ENCODE data around the gene ST14. TPM values are rescaled to one million over a fixed set of nuclear protein-coding genes. Genes with fewer than 3 reads are reported as not detected.
"Not testable (repeated sequence)": the region's sequence is repeated elsewhere in the genome, so short reads cannot be mapped to it uniquely, and the experiment has no call there.

Gene ST14
- polyA plus RNA-seq, 1 donor: 23.5 TPM

DNA sequence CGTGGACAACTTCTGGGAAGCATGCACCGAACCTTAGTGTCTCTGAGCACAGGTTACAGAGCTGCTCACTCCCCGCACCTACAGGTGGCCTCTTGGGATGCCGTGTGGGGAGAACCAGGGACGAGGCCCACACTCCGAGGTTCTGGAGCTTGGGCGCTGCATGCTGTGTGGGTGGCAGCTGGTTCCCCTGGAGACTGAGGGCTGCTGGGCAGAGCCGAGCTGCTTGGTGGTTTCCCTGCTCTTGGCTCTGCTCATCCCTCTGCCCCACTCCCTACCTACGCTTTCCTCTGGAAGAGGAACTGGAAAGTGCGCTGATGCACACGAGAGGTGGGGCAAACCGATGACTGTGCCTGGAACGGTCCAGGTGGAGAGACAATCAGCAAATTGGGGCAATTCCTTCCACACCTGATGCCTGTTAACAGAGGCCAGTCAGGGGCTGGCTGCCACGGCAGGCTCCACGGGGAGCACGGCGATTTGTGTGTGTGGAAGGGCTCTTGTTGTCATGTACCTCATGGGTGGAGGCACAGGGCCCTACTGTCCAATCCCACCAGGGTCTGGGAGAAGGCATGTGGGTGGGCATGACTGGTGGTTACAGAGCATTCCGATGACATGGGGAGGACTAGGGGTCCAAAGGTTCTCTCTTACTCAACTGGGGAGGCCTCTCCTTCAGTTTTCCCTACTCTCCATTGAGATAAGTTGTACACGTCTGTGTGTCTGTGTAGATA is 60.9 kb downstream of the ST14 start:
- DNase-seq: no peak

DNA sequence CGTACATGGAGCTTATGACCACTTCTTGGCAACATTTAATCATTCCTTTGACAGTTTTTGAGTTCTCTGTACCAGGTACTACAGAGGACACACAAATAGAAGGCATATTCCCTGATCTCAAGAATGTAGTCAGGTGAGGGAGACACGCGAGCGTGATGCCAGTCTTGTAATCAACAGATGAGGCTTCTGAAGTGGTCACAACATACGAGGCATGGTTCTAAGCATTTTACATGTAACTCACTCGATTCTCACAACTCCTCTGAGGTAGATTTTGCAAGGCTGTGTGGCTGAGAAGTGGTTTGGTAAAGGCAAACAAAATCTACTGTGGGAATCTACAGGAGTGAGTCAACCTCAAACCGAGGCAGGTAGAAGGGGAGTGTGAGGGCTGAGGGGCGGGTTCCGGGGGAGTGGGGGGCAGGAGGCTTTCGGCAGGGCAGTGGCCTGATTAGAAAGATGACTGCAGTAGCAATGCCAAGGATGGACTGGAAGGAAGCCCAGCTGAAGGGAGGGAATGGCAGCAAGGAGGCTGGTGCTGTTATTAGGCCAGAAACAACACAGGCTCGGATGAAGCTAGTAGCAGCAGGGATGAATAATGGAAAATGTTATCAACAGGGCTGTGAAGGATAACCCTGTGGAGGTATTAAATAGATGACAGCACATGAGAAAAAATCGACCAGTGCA is 63.8 kb downstream of the ST14 start:
- DNase-seq: no peak

DNA sequence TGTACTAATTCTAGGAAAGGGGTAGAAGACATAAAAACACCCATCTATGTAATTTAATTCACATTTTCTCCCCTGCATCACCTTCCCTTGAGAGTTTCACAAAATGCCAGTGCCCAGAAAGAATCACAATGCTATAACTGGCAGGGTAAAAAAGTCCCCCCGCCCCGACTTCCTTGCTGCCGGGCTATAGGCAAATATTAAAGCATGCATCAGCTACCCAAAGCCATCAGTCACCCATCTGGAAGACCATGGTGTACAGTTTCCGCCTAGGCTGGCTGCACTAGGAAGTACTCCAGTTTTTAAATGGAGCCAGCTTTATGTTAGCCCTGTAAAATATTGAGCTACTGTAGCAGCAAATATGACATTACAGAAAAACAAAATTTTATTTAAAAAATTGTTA is 67.8 kb downstream of the ST14 start:
- DNase-seq: no peak

DNA sequence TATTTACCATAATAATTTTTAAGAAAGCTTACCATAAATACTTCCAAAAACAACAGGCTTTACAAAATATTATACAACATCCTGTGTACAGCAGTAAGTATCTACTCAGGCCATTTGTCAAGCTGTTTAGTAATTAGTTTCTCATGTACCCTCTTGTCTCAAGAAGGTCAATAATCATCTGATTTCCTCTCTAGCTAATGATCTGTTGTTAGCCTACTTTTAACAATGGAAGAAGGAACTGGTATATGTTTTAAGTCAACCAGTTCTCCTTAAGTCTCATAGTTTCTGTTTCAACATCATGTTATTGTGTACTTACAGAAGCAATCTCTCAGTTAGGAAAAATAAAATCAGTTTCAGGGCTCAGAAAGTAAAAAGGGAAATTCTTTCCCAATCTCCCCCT is 73.9 kb downstream of the ST14 start:
- DNase-seq: not testable (repeated sequence)

DNA sequence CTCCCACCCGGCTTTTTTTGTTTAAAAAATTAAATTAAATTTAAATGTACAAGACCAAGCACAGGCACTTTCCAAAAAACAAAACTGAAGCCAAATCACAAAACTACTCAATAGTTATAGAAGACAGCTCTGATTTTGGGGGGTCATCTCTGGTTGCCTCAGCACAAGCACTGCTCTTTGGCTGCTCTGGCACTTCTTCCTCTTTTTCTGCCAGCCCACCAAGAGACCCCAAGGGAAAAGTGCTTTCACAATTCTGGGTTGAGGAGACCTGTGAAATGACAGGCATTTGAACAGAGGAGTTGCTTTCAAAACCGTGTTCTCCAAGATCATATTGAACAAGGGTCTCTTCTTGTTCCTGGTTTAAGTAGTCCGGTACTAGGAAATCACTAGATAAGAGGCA is 74.3 kb downstream of the ST14 start:
- DNase-seq: not testable (repeated sequence)

DNA sequence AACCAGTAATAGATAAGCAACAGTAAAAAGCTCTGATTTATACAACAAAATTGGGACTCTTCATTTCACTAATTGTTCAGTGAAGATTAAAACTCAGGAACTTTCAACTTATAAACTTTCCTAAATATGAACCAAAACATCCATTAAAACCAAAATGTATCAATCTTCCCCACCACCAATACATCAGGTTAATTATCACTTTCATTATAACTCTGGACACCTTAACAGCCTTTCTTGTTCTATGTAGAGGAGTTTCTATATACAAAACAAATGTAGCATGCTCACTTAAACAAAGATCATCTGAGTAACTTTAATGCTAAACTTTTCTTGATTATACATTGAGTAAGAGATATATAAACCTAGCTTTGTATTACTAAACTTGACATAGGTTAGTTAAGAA is 74.7 kb downstream of the ST14 start:
- DNase-seq: no peak

DNA sequence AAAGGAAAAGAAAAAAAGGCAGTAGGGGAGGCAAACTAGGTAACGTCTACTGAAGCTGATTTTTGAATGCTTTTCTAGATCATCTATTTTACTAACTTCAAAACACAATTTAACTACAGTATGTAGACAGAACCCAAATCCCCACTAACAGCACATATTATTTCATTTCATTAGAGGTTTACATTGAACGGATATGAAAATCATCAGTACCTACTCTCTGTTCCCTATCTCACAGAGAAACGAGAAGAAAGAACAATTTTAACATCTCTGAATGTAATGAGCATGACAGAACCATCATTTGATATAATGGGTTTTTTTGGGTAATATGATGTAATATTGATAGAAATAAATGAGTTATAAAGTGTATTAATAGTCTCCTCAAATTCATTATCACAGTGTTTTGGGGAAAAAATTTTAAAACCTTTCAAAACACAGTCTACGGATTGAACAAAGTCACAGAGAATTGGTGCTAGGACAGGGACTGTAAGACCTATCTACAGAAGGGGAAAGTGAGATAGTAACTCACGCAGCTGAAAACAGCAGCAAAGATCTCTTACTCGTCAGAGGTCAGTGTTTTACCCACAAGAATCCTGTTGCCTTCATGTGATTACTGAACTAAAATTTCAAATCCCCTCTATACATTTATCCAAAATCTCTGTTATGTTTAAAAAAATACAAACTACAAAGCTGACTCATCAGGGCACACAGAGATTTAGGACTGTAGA is 77.9 kb downstream of the ST14 start:
- no peak for DNase-seq

DNA sequence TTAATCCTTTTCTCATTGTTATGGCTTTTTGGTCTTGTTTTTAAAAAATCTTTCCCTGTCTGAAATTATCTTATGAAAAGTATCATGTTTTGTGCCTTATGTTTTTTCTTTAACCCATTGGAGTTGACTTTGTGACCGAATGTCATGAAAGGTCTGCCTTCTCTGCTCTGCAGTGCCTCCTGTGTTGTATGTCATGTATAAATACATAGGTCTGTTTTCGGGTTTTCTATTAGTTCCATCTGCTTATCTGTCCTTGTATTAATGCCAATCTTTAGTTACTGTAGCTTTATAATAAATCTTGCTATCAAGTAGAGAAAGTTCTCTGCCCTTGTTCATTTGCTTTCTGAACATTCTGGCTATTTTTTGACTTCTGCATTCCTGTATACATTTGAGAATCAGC is 82.1 kb downstream of the ST14 start:
- DNase-seq: no peak

DNA sequence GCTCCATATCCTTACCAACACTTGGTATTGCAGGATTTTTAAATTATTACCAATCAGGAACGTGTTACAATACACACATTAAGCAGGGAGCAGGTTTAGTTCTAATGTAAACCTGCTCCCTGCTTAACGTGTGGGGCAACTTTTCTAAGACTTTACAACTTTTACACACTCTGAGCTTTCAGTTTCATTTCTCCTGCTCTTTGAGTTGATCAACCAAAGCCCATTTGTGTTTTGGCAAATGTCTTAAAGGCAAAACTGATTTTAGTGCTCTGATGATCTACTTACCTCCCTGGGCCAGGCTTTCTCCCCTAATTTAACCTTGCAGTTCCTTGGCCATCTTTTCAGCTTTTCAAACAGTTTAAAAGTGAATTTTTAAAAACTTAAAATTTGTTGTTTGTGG is 84.2 kb downstream of the ST14 start:
- DNase-seq: no peak

DNA sequence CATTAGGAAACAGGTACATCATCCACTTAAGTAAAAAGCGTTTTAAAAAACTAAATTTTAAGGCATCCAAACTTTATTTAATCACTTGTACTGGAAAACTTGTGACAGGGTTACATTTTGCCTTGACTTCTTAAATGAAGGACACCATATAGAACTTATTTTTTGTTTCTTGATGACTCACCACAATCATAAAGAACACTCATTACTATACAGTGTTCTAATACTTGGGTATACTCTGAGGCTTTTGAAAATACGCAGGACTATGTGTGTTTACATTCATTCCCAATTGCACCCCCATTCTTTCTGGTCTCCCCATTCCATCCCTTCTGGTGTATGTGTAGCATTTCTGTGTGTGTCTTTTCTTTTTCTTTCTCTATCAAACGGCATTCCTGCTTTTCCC is 85.3 kb downstream of the ST14 start:
- no peak for DNase-seq

DNA sequence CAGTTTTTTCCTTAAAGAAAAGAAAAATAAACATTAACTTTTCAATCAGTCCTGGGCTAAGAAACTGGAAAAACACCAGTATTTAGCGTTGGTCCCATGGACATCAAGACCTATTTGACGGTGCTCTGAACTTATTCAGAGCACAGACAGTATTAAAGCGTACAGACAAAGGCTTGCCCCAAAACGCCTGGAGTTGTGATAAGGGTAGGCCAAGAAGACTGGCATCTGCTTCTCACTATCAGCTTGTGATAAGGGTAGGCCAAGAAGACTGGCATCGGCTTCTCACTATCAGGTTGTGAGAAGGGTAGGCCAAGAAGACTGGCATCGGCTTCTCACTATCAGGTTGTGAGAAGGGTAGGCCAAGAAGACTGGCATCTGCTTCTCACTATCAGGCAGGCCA is 85.8 kb downstream of the ST14 start:
- not testable (repeated sequence) for DNase-seq

DNA sequence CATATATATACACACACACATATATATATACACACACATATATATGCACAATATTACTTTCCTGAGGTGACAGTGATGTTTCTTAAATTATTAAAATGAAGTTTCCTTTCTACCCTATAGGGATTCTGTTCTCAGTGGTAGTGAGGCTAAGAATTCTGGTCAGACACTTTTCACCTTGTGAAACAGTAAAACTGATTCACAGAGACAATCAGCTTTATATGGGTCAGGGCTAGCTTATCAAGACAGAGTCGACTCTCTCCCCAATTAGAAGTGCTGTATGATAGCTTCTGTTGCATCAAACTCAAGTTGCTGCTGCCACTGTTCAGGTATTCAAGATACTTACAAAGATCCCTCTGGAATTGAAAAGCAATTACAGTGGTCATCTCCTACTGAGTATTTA is 86.7 kb downstream of the ST14 start:
- DNase-seq: no peak

DNA sequence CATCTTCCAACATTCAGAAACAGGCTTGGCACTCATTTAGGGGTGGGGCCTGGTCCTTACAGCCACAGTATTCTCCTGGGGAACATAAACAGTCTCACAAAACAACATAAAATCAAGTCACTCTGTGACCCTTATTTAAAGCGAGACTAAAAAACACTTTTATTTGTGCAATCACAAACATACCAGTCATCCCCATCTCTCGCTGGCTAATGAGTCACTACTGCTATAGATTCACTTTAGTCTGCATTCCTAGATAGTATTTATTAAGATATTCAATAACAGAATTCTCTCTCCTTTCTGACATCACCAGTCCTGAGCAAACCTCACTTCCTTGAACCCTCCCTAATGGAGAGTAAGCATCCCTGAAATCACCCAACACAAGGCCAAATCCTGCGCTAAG is 87.2 kb downstream of the ST14 start:
- no peak for DNase-seq

DNA sequence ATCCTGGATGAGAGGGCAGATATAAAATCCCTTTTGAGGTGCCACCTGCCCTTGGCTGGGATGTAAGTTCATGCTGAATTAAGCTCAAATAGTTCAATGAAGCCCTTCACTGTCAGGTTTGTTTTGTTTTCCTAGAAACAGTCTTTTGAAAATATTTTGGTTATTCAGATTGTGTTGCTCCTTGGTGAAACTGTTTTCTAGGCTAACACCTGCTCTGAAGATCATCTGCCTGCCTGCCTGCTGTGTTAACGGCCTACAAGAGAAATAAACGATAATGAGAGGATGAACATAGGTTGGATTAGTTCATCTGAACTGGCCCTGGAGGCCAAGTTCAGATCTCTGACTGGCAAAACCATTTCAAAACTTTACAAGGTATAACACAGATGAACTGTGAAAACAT is 87.7 kb downstream of the ST14 start:
- no peak for DNase-seq

DNA sequence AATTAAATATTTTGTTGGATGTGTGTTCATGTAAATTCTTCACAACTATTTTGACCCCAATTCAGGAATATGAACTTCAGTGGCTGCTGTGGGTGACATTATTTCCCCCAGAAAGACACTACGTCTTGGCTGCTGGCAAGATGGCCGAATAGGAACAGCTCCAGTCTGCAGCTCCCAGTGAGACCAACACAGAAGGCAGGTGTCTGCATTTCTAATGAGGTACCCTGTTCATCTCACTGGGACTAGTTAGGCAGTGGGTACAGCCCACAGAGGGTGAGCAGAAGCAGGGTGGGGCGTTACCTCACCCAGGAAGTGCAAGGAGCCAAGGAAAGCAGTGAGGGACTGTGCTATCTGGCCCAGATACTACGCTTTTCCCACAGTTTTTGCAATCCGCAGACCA is 89.8 kb downstream of the ST14 start:
- DNase-seq: no peak

DNA sequence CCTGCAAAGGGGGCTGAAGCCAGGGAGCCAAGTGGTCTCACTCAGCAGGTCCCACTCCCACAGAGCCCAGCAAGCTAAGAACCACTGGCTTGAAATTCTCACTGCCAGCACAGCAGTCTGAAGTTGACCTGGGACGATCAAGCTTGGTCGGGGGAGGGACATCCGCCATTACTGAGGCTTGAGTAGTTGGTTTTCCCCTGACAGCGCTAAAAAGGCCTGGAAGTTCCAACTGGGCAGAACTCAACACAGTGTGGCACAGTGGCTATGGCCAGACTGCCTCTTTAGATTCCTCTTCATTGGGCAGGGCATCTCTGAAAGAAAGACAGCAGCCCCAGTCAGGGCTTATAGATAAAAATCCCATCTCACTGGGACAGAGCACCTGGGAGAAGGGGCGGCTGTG is 90.3 kb downstream of the ST14 start:
- not testable (repeated sequence) for DNase-seq

DNA sequence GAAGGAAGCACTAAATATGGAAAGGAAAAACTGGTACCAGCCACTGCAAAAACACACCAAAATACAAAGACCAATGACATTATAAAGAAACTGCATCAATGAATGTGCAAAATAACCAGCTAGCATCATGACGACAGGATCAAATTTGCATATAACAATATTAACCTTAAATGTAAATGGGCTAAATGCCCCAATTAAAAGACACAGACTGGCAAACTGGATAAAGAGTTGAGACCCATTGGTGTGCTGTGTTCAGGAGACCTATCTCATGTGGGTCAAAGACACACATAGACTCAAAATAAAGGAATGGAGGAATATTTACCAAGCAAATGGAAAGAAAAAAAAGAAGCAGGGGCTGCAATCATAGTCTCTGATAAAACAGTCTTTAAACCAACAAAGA is 92.2 kb downstream of the ST14 start:
- not testable (repeated sequence) for DNase-seq

Other genes starting within 250 kb of the ST14 start
- 14.1 TPM for gene PRDM10, start 156.9 kb upstream of the ST14 start, polyA plus RNA-seq (ENCODE audit: insufficient read length)
- 451 TPM for gene APLP2, start 89.9 kb upstream of the ST14 start, polyA plus RNA-seq (ENCODE audit: insufficient read length)
- 72.0 TPM for gene ZBTB44, start 155.1 kb downstream of the ST14 start, polyA plus RNA-seq (ENCODE audit: insufficient read length)